ENCODE data around the gene ARL6IP4.

DNA sequence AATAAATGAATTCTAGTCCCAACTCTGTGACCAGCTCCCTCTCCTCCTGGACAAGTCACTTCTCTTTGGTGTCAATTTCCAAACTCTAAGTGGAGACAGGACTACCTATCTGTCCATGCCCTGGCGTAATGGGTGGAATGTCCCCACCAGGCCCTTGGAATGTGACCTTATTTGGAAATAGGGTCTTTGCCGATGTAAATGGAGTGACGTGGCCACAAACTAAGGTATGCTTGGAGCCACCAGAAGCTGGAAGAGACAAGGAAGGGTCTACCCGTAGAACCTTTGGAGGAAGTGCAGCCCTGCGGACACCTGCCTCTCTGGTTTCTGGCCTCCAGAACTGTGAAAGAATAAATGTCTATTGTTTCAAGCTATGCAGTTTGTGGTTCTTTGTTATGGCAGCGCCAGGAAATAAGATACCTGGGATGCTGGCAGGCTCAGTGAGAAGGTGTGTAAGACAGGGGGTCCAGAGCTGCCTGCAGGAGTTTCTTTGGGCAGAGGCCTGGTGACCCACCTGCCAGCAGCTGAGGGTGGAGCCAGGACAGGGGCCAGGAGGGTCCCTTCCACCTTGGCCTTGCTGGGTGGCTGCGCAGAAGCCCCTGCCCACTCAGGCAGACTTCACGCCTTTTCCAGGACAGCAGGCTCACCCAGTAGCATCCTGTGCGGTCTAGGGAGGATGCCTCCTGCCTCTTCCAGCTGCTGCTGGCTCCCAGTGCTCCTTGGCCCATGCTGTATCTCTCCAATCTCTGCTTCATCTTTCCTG is 45.8 kb downstream of the ARL6IP4 start:
- TF ChIP-seq EZH2 (IDR thresholded peaks at IDR 0.05; ENCODE audit: low read depth), result no peak
- TF ChIP-seq, protein P1, sequence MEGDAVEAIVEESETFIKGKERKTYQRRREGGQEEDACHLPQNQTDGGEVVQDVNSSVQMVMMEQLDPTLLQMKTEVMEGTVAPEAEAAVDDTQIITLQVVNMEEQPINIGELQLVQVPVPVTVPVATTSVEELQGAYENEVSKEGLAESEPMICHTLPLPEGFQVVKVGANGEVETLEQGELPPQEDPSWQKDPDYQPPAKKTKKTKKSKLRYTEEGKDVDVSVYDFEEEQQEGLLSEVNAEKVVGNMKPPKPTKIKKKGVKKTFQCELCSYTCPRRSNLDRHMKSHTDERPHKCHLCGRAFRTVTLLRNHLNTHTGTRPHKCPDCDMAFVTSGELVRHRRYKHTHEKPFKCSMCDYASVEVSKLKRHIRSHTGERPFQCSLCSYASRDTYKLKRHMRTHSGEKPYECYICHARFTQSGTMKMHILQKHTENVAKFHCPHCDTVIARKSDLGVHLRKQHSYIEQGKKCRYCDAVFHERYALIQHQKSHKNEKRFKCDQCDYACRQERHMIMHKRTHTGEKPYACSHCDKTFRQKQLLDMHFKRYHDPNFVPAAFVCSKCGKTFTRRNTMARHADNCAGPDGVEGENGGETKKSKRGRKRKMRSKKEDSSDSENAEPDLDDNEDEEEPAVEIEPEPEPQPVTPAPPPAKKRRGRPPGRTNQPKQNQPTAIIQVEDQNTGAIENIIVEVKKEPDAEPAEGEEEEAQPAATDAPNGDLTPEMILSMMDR (conservative IDR thresholded peaks at IDR 0.05), result no peak
